Measurements from ENCODE around the gene LRRFIP2. TPM values are rescaled to one million over a fixed set of nuclear protein-coding genes. Genes with fewer than 3 reads are reported as not detected.
A peak's percentile ranks its signal among the peaks of the same experiment; 100 is the strongest.

Gene LRRFIP2
- total RNA-seq, 1 experiment from 2014 or later: 40.2 TPM

GRCh38 chr3:37183976-37184375 is 9.6 kb upstream of the LRRFIP2 start:
- TF ChIP-seq EZH2 (IDR thresholded peaks at IDR 0.05; ENCODE audit: low read depth): no peak
- TF ChIP-seq CTCF (conservative IDR thresholded peaks at IDR 0.05): no peak
- no peak for DNase-seq
- Histone ChIP-seq H2AFZ (no peak overlapping the region), H3K27ac (peak overlapping the region; percentile 75), H3K9me2 (ENCODE audit: insufficient read depth) (no peaks in the 10 kb centered on the region), H3K27me3 (ENCODE audit: insufficient read depth, low read depth) (no peaks in the 10 kb centered on the region), H3K4me1 (replicated peaks; ENCODE audit: insufficient read depth) (peaks cover 41% of the 10 kb centered on the region), H3K79me2 (ENCODE audit: low read depth) (peaks cover 13% of the 10 kb centered on the region), H3F3A (ENCODE audit: insufficient read depth, low read depth) (peaks cover 32% of the 10 kb centered on the region), H3K36me3 (ENCODE audit: low read depth) (no peaks in the 10 kb centered on the region; the same call in 1 of the 2 replicates), H3K9me3 (ENCODE audit: insufficient read depth, low read depth) (no peaks in the 10 kb centered on the region), H3K4me2 (peak overlapping the region; percentile 59), H3K4me3 (no peak overlapping the region; the same call in 1 of the 2 replicates), H4K20me1 (ENCODE audit: insufficient read depth) (no peaks in the 10 kb centered on the region)
- BruUV-seq (replicated peaks): no TSS peak
- ChIA-PET CTCF (no interaction called here), POLR2A (ENCODE audit: unreplicated experiment) (no interaction called here)
- intact Hi-C loops (cut with micrococcal nuclease; ENCODE audit: unreplicated experiment): loop anchor here (1.0 to 2.0 kb wide), 3 partner anchors 37 to 191 kb away; partner anchors contain the start of genes EPM2AIP1 and MLH1

GRCh38 chr3:37183375-37183831 is 9.0 kb upstream of the LRRFIP2 start:
- Histone ChIP-seq H3K9me2 (ENCODE audit: insufficient read depth) (no peaks in the 10 kb centered on the region), H3K4me2 (peak overlapping the region; percentile 59), H3K36me3 (ENCODE audit: low read depth) (no peaks in the 10 kb centered on the region; the same call in 1 of the 2 replicates), H3K4me3 (no peak overlapping the region), H3K79me2 (ENCODE audit: low read depth) (peaks cover 18% of the 10 kb centered on the region), H3K4me1 (replicated peaks; ENCODE audit: insufficient read depth) (peaks cover 44% of the 10 kb centered on the region), H3K27ac (peak overlapping the region; percentile 75), H4K20me1 (ENCODE audit: insufficient read depth) (no peaks in the 10 kb centered on the region), H2AFZ (no peak overlapping the region), H3K27me3 (ENCODE audit: insufficient read depth, low read depth) (no peaks in the 10 kb centered on the region), H3F3A (ENCODE audit: insufficient read depth, low read depth) (peaks cover 32% of the 10 kb centered on the region), H3K9me3 (ENCODE audit: insufficient read depth, low read depth) (no peaks in the 10 kb centered on the region)
- TF ChIP-seq CTCF (conservative IDR thresholded peaks at IDR 0.05) (no peak), EZH2 (IDR thresholded peaks at IDR 0.05; ENCODE audit: low read depth) (no peak)
- no TSS peak for BruUV-seq (replicated peaks)
- peak; percentile 67 to 99 for DNase-seq
- ChIA-PET POLR2A (ENCODE audit: unreplicated experiment) (interaction anchor here (0.7 kb wide), 1 partner anchor 638 kb away, joined by 4 read pairs; no protein-coding TSS in a partner anchor), CTCF (no interaction called here)
- intact Hi-C loops (cut with micrococcal nuclease; ENCODE audit: unreplicated experiment): loop anchor here (1.0 to 2.0 kb wide), 3 partner anchors 38 to 190 kb away; partner anchors contain the start of genes EPM2AIP1 and MLH1

GRCh38 chr3:37182816-37183215 is 8.4 kb upstream of the LRRFIP2 start:
- no peak for TF ChIP-seq CTCF (conservative IDR thresholded peaks at IDR 0.05)
- TF ChIP-seq EZH2 (IDR thresholded peaks at IDR 0.05; ENCODE audit: low read depth): no peak
- Histone ChIP-seq H3K36me3 (ENCODE audit: low read depth) (no peaks in the 10 kb centered on the region; the same call in 1 of the 2 replicates), H3K79me2 (ENCODE audit: low read depth) (peaks cover 24% of the 10 kb centered on the region), H3K4me1 (replicated peaks; ENCODE audit: insufficient read depth) (peaks cover 49% of the 10 kb centered on the region), H3K4me2 (peak overlapping the region; percentile 35), H3K27ac (peak overlapping the region; percentile 74), H3K27me3 (ENCODE audit: insufficient read depth, low read depth) (no peaks in the 10 kb centered on the region), H3K4me3 (no peak overlapping the region), H3F3A (ENCODE audit: insufficient read depth, low read depth) (peaks cover 32% of the 10 kb centered on the region), H3K9me2 (ENCODE audit: insufficient read depth) (no peaks in the 10 kb centered on the region), H4K20me1 (ENCODE audit: insufficient read depth) (no peaks in the 10 kb centered on the region), H3K9me3 (ENCODE audit: insufficient read depth, low read depth) (no peaks in the 10 kb centered on the region), H2AFZ (no peak overlapping the region)
- no peak for DNase-seq
- intact Hi-C loops (cut with micrococcal nuclease; ENCODE audit: unreplicated experiment): loop anchor here (1.0 to 2.0 kb wide), 3 partner anchors 38 to 190 kb away; partner anchors contain the start of genes EPM2AIP1 and MLH1
- ChIA-PET POLR2A (ENCODE audit: unreplicated experiment) (interaction anchor here (0.6 to 0.7 kb wide), 2 partner anchors 20 to 639 kb away, joined by 4 read pairs; no protein-coding TSS in a partner anchor), CTCF (interaction anchor here (0.6 kb wide), 1 partner anchor 31 kb away, joined by 11 read pairs; no protein-coding TSS in a partner anchor)
- no TSS peak for BruUV-seq (replicated peaks)

All from PC-9 (cell line).